Measurements from ENCODE around the gene MED9. TPM values are rescaled to one million over a fixed set of nuclear protein-coding genes. Genes with fewer than 3 reads are reported as not detected.

The MED9 gene
- polyA plus RNA-seq, 1 of the 3 experiments (the other 2 are of a cell fraction), result 10.1 TPM

DNA sequence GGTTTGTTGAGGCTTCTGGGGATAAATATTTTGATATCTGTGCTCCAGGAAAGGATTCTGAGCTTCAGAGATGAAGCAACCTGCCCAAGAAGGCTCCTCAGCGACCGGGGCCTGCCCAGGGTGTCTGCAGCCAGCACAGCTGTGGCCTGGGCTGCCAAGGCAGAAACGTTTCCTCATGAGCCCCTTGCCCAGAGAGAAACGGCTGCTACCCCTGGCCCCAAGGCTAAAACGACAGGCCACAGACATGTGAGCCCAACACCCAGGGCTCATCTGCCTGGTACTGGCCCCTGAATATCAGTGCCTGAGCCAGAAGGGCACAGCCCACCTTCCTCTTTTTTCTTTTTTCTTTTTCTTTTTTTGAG, 64.8 kb downstream of the MED9 start:
- 36% methylated on average over 1 of the region's 5 CpGs for WGBS (ENCODE audit: low lambda C conversion rate)
- peaks cover 0 to 76% of the 10 kb centered on the region in 2 experiments; a peak in 2 of 4 replicates for H3K4me1 ChIP-seq (ENCODE audit: control insufficient read depth in 1 of 2, insufficient read depth in 2 of 2, low read depth in 1 of 2, low read length in 1 of 2)
- no peaks in the 10 kb centered on the region for H3K9me2 ChIP-seq
- TF ChIP-seq, protein P1, sequence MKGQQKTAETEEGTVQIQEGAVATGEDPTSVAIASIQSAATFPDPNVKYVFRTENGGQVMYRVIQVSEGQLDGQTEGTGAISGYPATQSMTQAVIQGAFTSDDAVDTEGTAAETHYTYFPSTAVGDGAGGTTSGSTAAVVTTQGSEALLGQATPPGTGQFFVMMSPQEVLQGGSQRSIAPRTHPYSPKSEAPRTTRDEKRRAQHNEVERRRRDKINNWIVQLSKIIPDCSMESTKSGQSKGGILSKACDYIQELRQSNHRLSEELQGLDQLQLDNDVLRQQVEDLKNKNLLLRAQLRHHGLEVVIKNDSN (IDR thresholded peaks at IDR 0.05; ENCODE audit: borderline replicate concordance, low read depth), result no peak
- TF ChIP-seq JUND (IDR thresholded peaks at IDR 0.05) (no peak), NRF1 (IDR thresholded peaks at IDR 0.05; ENCODE audit: low read depth, low read length) (no peak), FOXM1 (IDR thresholded peaks at IDR 0.05; ENCODE audit: low read depth) (no peak), FOSL2 (IDR thresholded peaks at IDR 0.05; ENCODE audit: borderline replicate concordance, low read depth) (no peak), EP300 (IDR thresholded peaks at IDR 0.05; ENCODE audit: borderline replicate concordance in 1 of 2, low read depth in 1 of 2, low read length in 1 of 2) (no peak), POLR2AphosphoS5 (IDR thresholded peaks at IDR 0.05; ENCODE audit: low read depth, low read length) (no peak), NFIC (IDR thresholded peaks at IDR 0.05; ENCODE audit: borderline replicate concordance) (no peak), SMC3 (IDR thresholded peaks at IDR 0.05; ENCODE audit: low read depth, low read length) (no peak), MXI1 (IDR thresholded peaks at IDR 0.05; ENCODE audit: low read depth, low read length) (no peak), RAD21 (IDR thresholded peaks at IDR 0.05; ENCODE audit: low read length) (no peak), TEAD4 (IDR thresholded peaks at IDR 0.05; ENCODE audit: borderline replicate concordance, insufficient read depth) (no peak), SIN3A (IDR thresholded peaks at IDR 0.05; ENCODE audit: borderline replicate concordance, low read depth, low read length) (no peak), FOXJ3 (CRISPR knock-in tag; IDR thresholded peaks at IDR 0.05) (no peak), CHD2 (IDR thresholded peaks at IDR 0.05; ENCODE audit: low read length, partially characterized antibody) (no peak)
- TF ChIP-seq, protein P2, sequence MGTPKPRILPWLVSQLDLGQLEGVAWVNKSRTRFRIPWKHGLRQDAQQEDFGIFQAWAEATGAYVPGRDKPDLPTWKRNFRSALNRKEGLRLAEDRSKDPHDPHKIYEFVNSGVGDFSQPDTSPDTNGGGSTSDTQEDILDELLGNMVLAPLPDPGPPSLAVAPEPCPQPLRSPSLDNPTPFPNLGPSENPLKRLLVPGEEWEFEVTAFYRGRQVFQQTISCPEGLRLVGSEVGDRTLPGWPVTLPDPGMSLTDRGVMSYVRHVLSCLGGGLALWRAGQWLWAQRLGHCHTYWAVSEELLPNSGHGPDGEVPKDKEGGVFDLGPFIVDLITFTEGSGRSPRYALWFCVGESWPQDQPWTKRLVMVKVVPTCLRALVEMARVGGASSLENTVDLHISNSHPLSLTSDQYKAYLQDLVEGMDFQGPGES (IDR thresholded peaks at IDR 0.05; ENCODE audit: low read depth, low read length), result no peak
- TF ChIP-seq, protein P3, sequence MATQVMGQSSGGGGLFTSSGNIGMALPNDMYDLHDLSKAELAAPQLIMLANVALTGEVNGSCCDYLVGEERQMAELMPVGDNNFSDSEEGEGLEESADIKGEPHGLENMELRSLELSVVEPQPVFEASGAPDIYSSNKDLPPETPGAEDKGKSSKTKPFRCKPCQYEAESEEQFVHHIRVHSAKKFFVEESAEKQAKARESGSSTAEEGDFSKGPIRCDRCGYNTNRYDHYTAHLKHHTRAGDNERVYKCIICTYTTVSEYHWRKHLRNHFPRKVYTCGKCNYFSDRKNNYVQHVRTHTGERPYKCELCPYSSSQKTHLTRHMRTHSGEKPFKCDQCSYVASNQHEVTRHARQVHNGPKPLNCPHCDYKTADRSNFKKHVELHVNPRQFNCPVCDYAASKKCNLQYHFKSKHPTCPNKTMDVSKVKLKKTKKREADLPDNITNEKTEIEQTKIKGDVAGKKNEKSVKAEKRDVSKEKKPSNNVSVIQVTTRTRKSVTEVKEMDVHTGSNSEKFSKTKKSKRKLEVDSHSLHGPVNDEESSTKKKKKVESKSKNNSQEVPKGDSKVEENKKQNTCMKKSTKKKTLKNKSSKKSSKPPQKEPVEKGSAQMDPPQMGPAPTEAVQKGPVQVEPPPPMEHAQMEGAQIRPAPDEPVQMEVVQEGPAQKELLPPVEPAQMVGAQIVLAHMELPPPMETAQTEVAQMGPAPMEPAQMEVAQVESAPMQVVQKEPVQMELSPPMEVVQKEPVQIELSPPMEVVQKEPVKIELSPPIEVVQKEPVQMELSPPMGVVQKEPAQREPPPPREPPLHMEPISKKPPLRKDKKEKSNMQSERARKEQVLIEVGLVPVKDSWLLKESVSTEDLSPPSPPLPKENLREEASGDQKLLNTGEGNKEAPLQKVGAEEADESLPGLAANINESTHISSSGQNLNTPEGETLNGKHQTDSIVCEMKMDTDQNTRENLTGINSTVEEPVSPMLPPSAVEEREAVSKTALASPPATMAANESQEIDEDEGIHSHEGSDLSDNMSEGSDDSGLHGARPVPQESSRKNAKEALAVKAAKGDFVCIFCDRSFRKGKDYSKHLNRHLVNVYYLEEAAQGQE (IDR thresholded peaks at IDR 0.05; ENCODE audit: low read depth, low read length), result no peak
- TF ChIP-seq, protein P4, sequence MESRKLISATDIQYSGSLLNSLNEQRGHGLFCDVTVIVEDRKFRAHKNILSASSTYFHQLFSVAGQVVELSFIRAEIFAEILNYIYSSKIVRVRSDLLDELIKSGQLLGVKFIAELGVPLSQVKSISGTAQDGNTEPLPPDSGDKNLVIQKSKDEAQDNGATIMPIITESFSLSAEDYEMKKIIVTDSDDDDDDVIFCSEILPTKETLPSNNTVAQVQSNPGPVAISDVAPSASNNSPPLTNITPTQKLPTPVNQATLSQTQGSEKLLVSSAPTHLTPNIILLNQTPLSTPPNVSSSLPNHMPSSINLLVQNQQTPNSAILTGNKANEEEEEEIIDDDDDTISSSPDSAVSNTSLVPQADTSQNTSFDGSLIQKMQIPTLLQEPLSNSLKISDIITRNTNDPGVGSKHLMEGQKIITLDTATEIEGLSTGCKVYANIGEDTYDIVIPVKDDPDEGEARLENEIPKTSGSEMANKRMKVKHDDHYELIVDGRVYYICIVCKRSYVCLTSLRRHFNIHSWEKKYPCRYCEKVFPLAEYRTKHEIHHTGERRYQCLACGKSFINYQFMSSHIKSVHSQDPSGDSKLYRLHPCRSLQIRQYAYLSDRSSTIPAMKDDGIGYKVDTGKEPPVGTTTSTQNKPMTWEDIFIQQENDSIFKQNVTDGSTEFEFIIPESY (IDR thresholded peaks at IDR 0.05; ENCODE audit: borderline replicate concordance, low read depth), result no peak
- H3K9me3 ChIP-seq, result no peaks in the 10 kb centered on the region
- H4K20me1 ChIP-seq (ENCODE audit: insufficient read depth), result no peaks in the 10 kb centered on the region
- H3K9ac ChIP-seq, result no peak overlapping the region
- DNase-seq, result peak; percentile 56
- H3K4me2 ChIP-seq, result no peak overlapping the region
- no peak overlapping the region for H3K4me3 ChIP-seq (ENCODE audit: low read depth in 2 of 2, low read length in 1 of 2)
- H3K27ac ChIP-seq (ENCODE audit: low read depth in 2 of 2, low read length in 1 of 2), result peak overlapping the region in 1 of 2 experiments; percentile 86; a peak in 2 of 4 replicates
- H3F3A ChIP-seq (replicated peaks; ENCODE audit: insufficient read depth), result no peaks in the 10 kb centered on the region
- H3K36me3 ChIP-seq (replicated peaks in 1 of 2; ENCODE audit: control insufficient read depth in 1 of 2, insufficient read depth in 2 of 2, low read length in 1 of 2), result no peaks in the 10 kb centered on the region
- CTCF ChIA-PET, result interaction anchor here (0.6 to 1.7 kb wide), 5 partner anchors 27 to 186 kb away, joined by 3 to 8 read pairs (median 4); partner anchors contain the start of gene RASD1
- POLR2A ChIA-PET, result interaction anchor here (1.6 kb wide), 1 partner anchor 45 kb away, joined by 5 read pairs; the partner anchor contains the start of gene RASD1
- H3K27me3 ChIP-seq (ENCODE audit: insufficient read depth), result no peaks in the 10 kb centered on the region
- H3K79me2 ChIP-seq (ENCODE audit: insufficient read depth), result no peaks in the 10 kb centered on the region
- no peak overlapping the region for H2AFZ ChIP-seq (ENCODE audit: low read depth)
